GM18505 (cell line): Measurements from ENCODE around the gene PCBD2.
A peak's percentile ranks its signal among the peaks of the same experiment; 100 is the strongest.
"Not testable (repeated sequence)": the region's sequence is repeated elsewhere in the genome, so short reads cannot be mapped to it uniquely, and the experiment has no call there.

Experiments
- ATAC-seq: cut with Tn5 transposase; IDR thresholded peaks from one replicate; pipeline ENCODE4 v1.9.1; 2021; ENCODE audit not compliant: unreplicated experiment
- POLR2A ChIP-seq: IDR thresholded peaks from 4 replicates; pipeline ENCODE4 v1.6.1; 2011; ENCODE audit warnings: borderline replicate concordance; ENCODE audit not compliant: insufficient read depth, insufficient read length; ENCODE audit errors: extremely low read depth

PCBD2 gene

GRCh38 chr5:134904610-134905245, at the start of gene PCBD2:
Gene PCBD2, plus strand, starts transcription at chr5:134905131. Its CDS starts 9 bp downstream, at chr5:134905140.
- peak; percentile 75 for TF ChIP-seq POLR2A
- ATAC-seq, result peak; percentile 76

- not testable (repeated sequence) for ATAC-seq
Measured at GRCh38 chr5:134856465-134856864, 48.5 kb upstream of the PCBD2 start.

- TF ChIP-seq POLR2A, result no peak
- no peak for ATAC-seq
Measured at GRCh38 chr5:134857401-134857800, 47.5 kb upstream of the PCBD2 start.

GRCh38 chr5:134864707-134865106, 40.2 kb upstream of the PCBD2 start:
- TF ChIP-seq POLR2A, result no peak
- no peak for ATAC-seq

GRCh38 chr5:134873494-134873893, 31.4 kb upstream of the PCBD2 start:
- no peak for ATAC-seq
- TF ChIP-seq POLR2A, result no peak

GRCh38 chr5:134873987-134874830, 30.7 kb upstream of the PCBD2 start, which contains the start of gene TXNDC15:
Gene TXNDC15, plus strand, starts transcription at chr5:134874371. Its CDS starts 57 bp downstream, at chr5:134874428.
- TF ChIP-seq POLR2A, result peak; percentile 96
- peak; percentile 73 for ATAC-seq

GRCh38 chr5:134874831-134875655, 29.9 kb upstream of the PCBD2 start:
- peak; percentile 20 for ATAC-seq
- TF ChIP-seq POLR2A, result no peak

GRCh38 chr5:134877159-134877558, 27.8 kb upstream of the PCBD2 start:
- no peak for ATAC-seq
- no peak for TF ChIP-seq POLR2A

- no peak for ATAC-seq
- TF ChIP-seq POLR2A, result no peak
Measured at GRCh38 chr5:134878403-134878802, 26.5 kb upstream of the PCBD2 start.

GRCh38 chr5:134879456-134879855, 25.5 kb upstream of the PCBD2 start:
- ATAC-seq, result no peak
- TF ChIP-seq POLR2A, result no peak

GRCh38 chr5:134880937-134881336, 24.0 kb upstream of the PCBD2 start:
- not testable (repeated sequence) for ATAC-seq

- ATAC-seq, result not testable (repeated sequence)
Measured at GRCh38 chr5:134881711-134882110, 23.2 kb upstream of the PCBD2 start.

GRCh38 chr5:134887593-134888159, 17.3 kb upstream of the PCBD2 start:
- no peak for TF ChIP-seq POLR2A
- ATAC-seq, result no peak
